Loucy (cell line): Measurements from ENCODE around the gene HMX1.

Experiments
- H2AFZ ChIP-seq: fragments of 200-600 bp; sonication (generic); 2 replicates; pipeline ENCODE4 v1.6.0; 2016; ENCODE audit warnings: antibody characterized with exemption, mild to moderate bottlenecking, low read length, moderate library complexity
- H3F3A ChIP-seq: fragments of 200-600 bp; 2 replicates; pipeline ENCODE4 v1.6.0; 2016; ENCODE audit warnings: antibody characterized with exemption, low read depth, mild to moderate bottlenecking
- H3K27me3 ChIP-seq: fragments of 200-600 bp; sonication (generic); 2 replicates; pipeline ENCODE4 v1.6.1; 2014; ENCODE audit warnings: low read length, mild to moderate bottlenecking; ENCODE audit not compliant: insufficient read depth, poor library complexity, severe bottlenecking
- H3K36me3 ChIP-seq: fragments of 200-600 bp; sonication (generic); 2 replicates; pipeline ENCODE4 v1.6.1; 2016; ENCODE audit warnings: low read length; ENCODE audit not compliant: insufficient read depth
- H3K4me1 ChIP-seq: fragments of 200-600 bp; sonication (generic); 2 replicates; pipeline ENCODE4 v1.5.1; 2014; ENCODE audit warnings: low read length, mild to moderate bottlenecking; ENCODE audit not compliant: insufficient read depth, poor library complexity, severe bottlenecking
- H3K4me2 ChIP-seq: fragments of 200-600 bp; sonication (generic); 2 replicates; pipeline ENCODE4 v1.6.0; 2014; ENCODE audit warnings: antibody characterized with exemption, low read length, low read depth, mild to moderate bottlenecking; ENCODE audit not compliant: poor library complexity, severe bottlenecking
- H3K4me3 ChIP-seq: fragments of 200-600 bp; sonication (generic); 2 replicates; pipeline ENCODE4 v1.5.1; 2014; ENCODE audit warnings: low read length, mild to moderate bottlenecking, mixed read lengths; ENCODE audit not compliant: poor library complexity, severe bottlenecking
- H3K79me2 ChIP-seq: fragments of 200-600 bp; sonication (generic); 2 replicates; pipeline ENCODE4 v1.6.1; 2014; ENCODE audit warnings: low read length; ENCODE audit not compliant: insufficient read depth
- H3K9ac ChIP-seq: fragments of 200-600 bp; sonication (generic); 2 replicates; pipeline ENCODE4 v1.6.0; 2014; ENCODE audit warnings: mild to moderate bottlenecking, low read depth, low read length, moderate library complexity; ENCODE audit not compliant: poor library complexity, severe bottlenecking
- H3K9me2 ChIP-seq: fragments of 200-600 bp; sonication (generic); replicated peaks from 2 replicates; pipeline ENCODE4 v1.6.1; 2016; ENCODE audit warnings: low read depth, low read length, mixed read lengths
- H3K9me3 ChIP-seq: fragments of 200-600 bp; sonication (generic); 2 replicates; pipeline ENCODE4 v1.6.1; 2014; ENCODE audit warnings: mild to moderate bottlenecking, antibody characterized with exemption, low read length, low read depth; ENCODE audit not compliant: insufficient read depth
- H4K20me1 ChIP-seq: fragments of 200-600 bp; sonication (generic); 2 replicates; pipeline ENCODE4 v1.6.0; 2014; ENCODE audit warnings: antibody characterized with exemption, low read length, mild to moderate bottlenecking; ENCODE audit not compliant: insufficient read depth, poor library complexity, severe bottlenecking
- EZH2phosphoT487 ChIP-seq: fragments of 200-600 bp; IDR thresholded peaks from 2 replicates; pipeline ENCODE4 v1.6.1; 2018; ENCODE audit warnings: antibody characterized with exemption, mild to moderate bottlenecking, moderate library complexity, borderline replicate concordance
- TF ChIP-seq, protein P1 (sequence below): fragments of 200-600 bp; sonication (generic); conservative IDR thresholded peaks from 2 replicates; pipeline ENCODE4 v1.5.1; 2014; ENCODE audit warnings: mild to moderate bottlenecking, antibody characterized with exemption, low read length

Gene HMX1

DNA sequence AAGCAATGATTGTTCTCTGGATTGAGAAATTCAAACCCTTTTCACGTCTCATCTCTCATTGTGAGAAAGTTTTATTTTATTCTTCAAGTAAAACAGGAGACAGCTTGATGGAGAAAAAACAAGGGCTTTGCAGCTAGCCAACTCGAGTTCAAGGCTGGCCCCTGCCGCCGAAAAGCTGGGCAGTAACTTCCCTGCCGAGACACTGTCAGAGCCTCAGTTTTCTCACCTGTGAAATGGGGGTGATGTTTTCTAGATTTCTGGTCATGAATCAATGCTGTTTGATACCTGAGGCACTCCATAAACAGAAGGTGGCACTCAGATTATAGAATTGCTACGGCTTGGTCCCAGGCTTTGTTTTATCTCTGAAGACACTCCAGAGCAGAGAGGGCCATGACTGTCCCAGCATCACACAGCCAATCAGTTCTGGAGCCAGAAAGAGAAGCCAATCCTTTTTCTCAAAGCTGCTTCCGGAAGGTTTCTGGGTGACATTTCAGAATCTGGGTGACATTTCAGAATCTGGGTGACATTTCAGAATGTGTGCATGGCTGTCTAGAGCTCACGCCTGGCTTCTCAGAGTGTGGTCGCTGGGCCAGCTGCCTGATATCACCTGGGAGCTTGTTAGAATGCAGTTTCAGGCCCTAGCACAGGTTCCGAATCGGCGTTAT is 33.2 kb downstream of the HMX1 start:
- no peak overlapping the region for H3K4me3 ChIP-seq
- TF ChIP-seq, protein P1, sequence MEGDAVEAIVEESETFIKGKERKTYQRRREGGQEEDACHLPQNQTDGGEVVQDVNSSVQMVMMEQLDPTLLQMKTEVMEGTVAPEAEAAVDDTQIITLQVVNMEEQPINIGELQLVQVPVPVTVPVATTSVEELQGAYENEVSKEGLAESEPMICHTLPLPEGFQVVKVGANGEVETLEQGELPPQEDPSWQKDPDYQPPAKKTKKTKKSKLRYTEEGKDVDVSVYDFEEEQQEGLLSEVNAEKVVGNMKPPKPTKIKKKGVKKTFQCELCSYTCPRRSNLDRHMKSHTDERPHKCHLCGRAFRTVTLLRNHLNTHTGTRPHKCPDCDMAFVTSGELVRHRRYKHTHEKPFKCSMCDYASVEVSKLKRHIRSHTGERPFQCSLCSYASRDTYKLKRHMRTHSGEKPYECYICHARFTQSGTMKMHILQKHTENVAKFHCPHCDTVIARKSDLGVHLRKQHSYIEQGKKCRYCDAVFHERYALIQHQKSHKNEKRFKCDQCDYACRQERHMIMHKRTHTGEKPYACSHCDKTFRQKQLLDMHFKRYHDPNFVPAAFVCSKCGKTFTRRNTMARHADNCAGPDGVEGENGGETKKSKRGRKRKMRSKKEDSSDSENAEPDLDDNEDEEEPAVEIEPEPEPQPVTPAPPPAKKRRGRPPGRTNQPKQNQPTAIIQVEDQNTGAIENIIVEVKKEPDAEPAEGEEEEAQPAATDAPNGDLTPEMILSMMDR = no peak
- no peak for TF ChIP-seq EZH2phosphoT487
- H2AFZ ChIP-seq = no peak overlapping the region
- no peak overlapping the region for H3K4me2 ChIP-seq
- no peak overlapping the region for H3K9ac ChIP-seq
- no peaks in the 10 kb centered on the region for H4K20me1 ChIP-seq
- H3K4me1 ChIP-seq = no peaks in the 10 kb centered on the region
- peaks cover 8% of the 10 kb centered on the region; the same call in 1 of the 2 replicates for H3K9me3 ChIP-seq
- no peaks in the 10 kb centered on the region for H3K27me3 ChIP-seq
- no peaks in the 10 kb centered on the region for H3F3A ChIP-seq
- H3K36me3 ChIP-seq = no peaks in the 10 kb centered on the region
- no peaks in the 10 kb centered on the region for H3K9me2 ChIP-seq
- no peaks in the 10 kb centered on the region for H3K79me2 ChIP-seq

DNA sequence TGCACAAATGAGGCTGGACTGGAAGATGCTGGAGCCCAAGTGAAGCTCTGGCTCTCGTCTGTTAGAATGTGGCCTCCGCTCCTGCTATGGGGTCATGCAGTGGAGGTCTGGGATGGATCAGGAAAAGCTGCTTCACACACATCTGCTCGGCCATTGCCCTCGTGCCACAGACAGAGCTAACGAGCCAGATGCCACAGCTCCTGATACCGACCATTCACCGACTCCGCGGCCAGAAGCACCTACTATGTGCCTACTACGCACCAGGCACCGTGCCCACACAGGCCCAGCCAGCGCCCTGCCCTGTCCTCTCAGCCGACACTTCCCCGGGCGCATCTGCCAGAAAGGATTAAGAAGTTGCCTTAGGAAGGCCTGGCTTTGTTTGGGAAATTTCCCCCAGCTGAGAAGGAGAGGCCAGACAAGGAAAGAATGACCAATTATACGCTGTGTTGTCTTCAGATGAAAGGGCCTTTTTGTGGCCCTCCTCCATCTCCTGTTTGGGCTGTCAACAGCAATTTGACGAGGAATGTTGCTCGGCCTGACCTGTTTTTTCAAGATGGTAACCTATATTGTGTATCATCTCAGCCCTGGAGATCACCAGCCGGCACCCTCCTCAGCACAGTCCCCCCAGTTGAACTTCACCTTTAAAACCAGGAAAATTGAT is 34.3 kb downstream of the HMX1 start:
- H4K20me1 ChIP-seq = no peaks in the 10 kb centered on the region
- peaks cover 8% of the 10 kb centered on the region; the same call in 1 of the 2 replicates for H3K9me3 ChIP-seq
- TF ChIP-seq, protein P1 = no peak
- no peak for TF ChIP-seq EZH2phosphoT487
- no peak overlapping the region for H2AFZ ChIP-seq
- H3K4me1 ChIP-seq = no peaks in the 10 kb centered on the region
- no peaks in the 10 kb centered on the region for H3K36me3 ChIP-seq
- H3K4me2 ChIP-seq = no peak overlapping the region
- no peaks in the 10 kb centered on the region for H3K79me2 ChIP-seq
- no peaks in the 10 kb centered on the region for H3F3A ChIP-seq
- H3K27me3 ChIP-seq = no peaks in the 10 kb centered on the region
- no peaks in the 10 kb centered on the region for H3K9me2 ChIP-seq
- H3K9ac ChIP-seq = no peak overlapping the region
- H3K4me3 ChIP-seq = no peak overlapping the region

DNA sequence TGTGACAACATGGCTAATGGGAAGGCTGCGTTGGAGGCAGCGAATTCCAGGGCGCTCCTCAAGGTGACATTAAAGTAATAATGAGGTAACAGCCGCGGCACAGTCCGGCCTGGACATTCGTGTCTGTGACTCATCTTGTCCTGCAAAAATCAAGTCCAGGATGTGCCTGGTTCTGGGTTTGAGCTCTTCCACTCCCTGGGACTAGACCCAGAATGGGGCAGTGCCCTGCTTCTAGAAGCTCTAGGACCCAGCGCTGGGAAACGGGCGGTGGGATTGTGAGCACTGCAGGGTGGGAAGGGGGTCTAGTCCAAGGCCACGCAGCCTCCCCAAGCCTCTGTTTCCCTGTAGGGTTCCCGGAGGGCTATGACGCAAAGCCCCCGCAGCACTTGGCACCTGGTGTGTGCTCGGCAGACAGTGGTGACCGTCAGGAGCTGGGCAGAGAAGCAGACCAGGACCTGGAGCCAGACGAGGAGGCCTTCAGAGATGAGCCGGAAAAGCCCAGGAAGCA is 34.9 kb downstream of the HMX1 start:
- TF ChIP-seq EZH2phosphoT487 = no peak
- TF ChIP-seq, protein P1 = no peak
- Histone ChIP-seq H3K79me2 (no peaks in the 10 kb centered on the region), H3K4me1 (no peaks in the 10 kb centered on the region), H3K9me2 (no peaks in the 10 kb centered on the region), H3K4me3 (no peak overlapping the region), H3K27me3 (no peaks in the 10 kb centered on the region), H3F3A (no peaks in the 10 kb centered on the region), H3K9me3 (peaks cover 8% of the 10 kb centered on the region; the same call in 1 of the 2 replicates), H3K9ac (no peak overlapping the region), H3K4me2 (no peak overlapping the region), H2AFZ (no peak overlapping the region), H4K20me1 (no peaks in the 10 kb centered on the region), H3K36me3 (no peaks in the 10 kb centered on the region)
